Tibial nerve (tissue), 4 donors: ENCODE data around the gene ADGRG3. TPM values are rescaled to one million over a fixed set of nuclear protein-coding genes. Genes with fewer than 3 reads are reported as not detected.

ENCODE experiments used
- DNase-seq, 2 donors: peaks; one replicate each; pipeline ENCODE4 v3.0.0-alpha.2; 2019; ENCODE audit warnings: low spot score in 2 of 2
- H3K27ac ChIP-seq, 4 donors: fragments of 200-600 bp; sonication (generic) in 3 of 4; one replicate each; pipeline ENCODE4 v1.5.1; 2017 to 2019; ENCODE audit warnings: mild to moderate bottlenecking in 1 of 4
- H3K27me3 ChIP-seq, 2 donors: fragments of 200-600 bp; sonication (generic) in 1 of 2; one replicate each; pipeline versions ENCODE4 v1.5.1 to v1.6.0; 2017 to 2019
- H3K36me3 ChIP-seq, 3 donors: fragments of 200-600 bp; sonication (generic); one replicate each; pipeline ENCODE4 v1.5.1; 2018 to 2019
- H3K4me1 ChIP-seq, 4 donors: fragments of 200-600 bp; sonication (generic) in 3 of 4; one replicate each; pipeline ENCODE4 v1.5.1; 2017 to 2019
- H3K4me3 ChIP-seq, 4 donors: fragments of 200-600 bp; sonication (generic) in 3 of 4; one replicate each; pipeline ENCODE4 v1.5.1; 2017 to 2019; ENCODE audit warnings: mild to moderate bottlenecking in 1 of 4, moderate library complexity in 1 of 4
- H3K9me3 ChIP-seq, 4 donors: fragments of 200-600 bp; sonication (generic) in 3 of 4; one replicate each; pipeline ENCODE4 v1.5.1; 2017 to 2019
- CTCF ChIP-seq, 5 experiments: fragments of 200-600 bp in 3 of 5; fragments of 450-650 bp in 2 of 5; sonication (generic) in 3 of 5; IDR thresholded peaks; one replicate each; pipeline ENCODE4 v1.5.1; 2016 to 2019; ENCODE audit warnings: antibody characterized with exemption in 5 of 5, mild to moderate bottlenecking in 3 of 5, moderate library complexity in 2 of 5
- EP300 ChIP-seq, 2 donors: sonication (generic); formaldehyde crosslinking; IDR thresholded peaks; one replicate each; pipeline ENCODE4 v1.6.1; 2017; ENCODE audit warnings: antibody characterized with exemption in 2 of 2, mild to moderate bottlenecking in 1 of 2
- POLR2A ChIP-seq, 2 donors: fragments of 450-650 bp; IDR thresholded peaks; one replicate each; pipeline ENCODE4 v1.6.1; 2017; ENCODE audit warnings: antibody characterized with exemption in 2 of 2, mild to moderate bottlenecking in 2 of 2, moderate library complexity in 2 of 2
- WGBS, 2 donors: methylation state at CpG; one replicate each; pipeline ENCODE4 v1.1.5; 2018; 5-methylcytosine and 5-hydroxymethylcytosine counted together
- total RNA-seq, 4 donors: library from RNA; depleted of rRNA; stranded (reverse); fragments of >200 nt; gene quantifications; one replicate each; pipeline ENCODE4 v1.1.0, GENCODE V29; 2016

ADGRG3 gene
- total RNA-seq, 4 donors from 2014 or later: 0.21 to 1.8 (median 0.90) TPM; not detected in 1

- Histone ChIP-seq H3K9me3 (no peaks in the 10 kb centered on the region), H3K27ac (no peak overlapping the region), H3K36me3 (peaks cover 0 to 44% (median 0%) of the 10 kb centered on the region in 3 donors), H3K4me3 (no peak overlapping the region), H3K27me3 (no peaks in the 10 kb centered on the region), H3K4me1 (no peaks in the 10 kb centered on the region)
- WGBS, 2 donors: 73 to 77% methylated on average over 15 of the region's 15 CpGs
- DNase-seq: no peak
- TF ChIP-seq POLR2A (IDR thresholded peaks at IDR 0.05): no peak
- TF ChIP-seq CTCF (IDR thresholded peaks at IDR 0.05): no peak
- TF ChIP-seq EP300 (IDR thresholded peaks at IDR 0.05): no peak
These were observed 4.0 kb upstream of the ADGRG3 start for GRCh38 chr16:57663917-57664661.

- Histone ChIP-seq H3K27me3 (no peaks in the 10 kb centered on the region), H3K4me3 (no peak overlapping the region), H3K27ac (no peak overlapping the region), H3K36me3 (peaks cover 0 to 38% (median 0%) of the 10 kb centered on the region in 3 donors), H3K9me3 (no peaks in the 10 kb centered on the region), H3K4me1 (no peaks in the 10 kb centered on the region)
- 88% methylated on average over 6 of the region's 6 CpGs for WGBS, 2 donors
- DNase-seq: no peak
- TF ChIP-seq CTCF (IDR thresholded peaks at IDR 0.05) (no peak), EP300 (IDR thresholded peaks at IDR 0.05) (no peak), POLR2A (IDR thresholded peaks at IDR 0.05) (no peak)
These were observed 3.5 kb upstream of the ADGRG3 start for GRCh38 chr16:57664662-57665025.

- peaks cover 0 to 31% (median 0%) of the 10 kb centered on the region in 3 donors for H3K36me3 ChIP-seq
- TF ChIP-seq POLR2A (IDR thresholded peaks at IDR 0.05) (no peak), CTCF (IDR thresholded peaks at IDR 0.05) (no peak), EP300 (IDR thresholded peaks at IDR 0.05) (no peak)
- DNase-seq: no peak
- H3K4me3 ChIP-seq: no peak overlapping the region
- WGBS, 2 donors: 90 to 96% methylated on average over 3 to 4 of the region's 4 CpGs
- H3K27ac ChIP-seq: no peak overlapping the region
- H3K4me1 ChIP-seq: no peaks in the 10 kb centered on the region
- H3K9me3 ChIP-seq: no peaks in the 10 kb centered on the region
- H3K27me3 ChIP-seq: no peaks in the 10 kb centered on the region
These were observed 2.6 kb upstream of the ADGRG3 start for GRCh38 chr16:57665541-57665940.

- H3K4me3 ChIP-seq: no peak overlapping the region
- H3K9me3 ChIP-seq: no peaks in the 10 kb centered on the region
- no peaks in the 10 kb centered on the region for H3K4me1 ChIP-seq
- no peak for DNase-seq
- H3K27me3 ChIP-seq: no peaks in the 10 kb centered on the region
- 74 to 84% methylated on average over 9 to 10 of the region's 11 CpGs for WGBS, 2 donors
- TF ChIP-seq EP300 (IDR thresholded peaks at IDR 0.05): no peak
- TF ChIP-seq POLR2A (IDR thresholded peaks at IDR 0.05): no peak
- TF ChIP-seq CTCF (IDR thresholded peaks at IDR 0.05): no peak
- no peak overlapping the region for H3K27ac ChIP-seq
- peaks cover 0 to 22% (median 0%) of the 10 kb centered on the region in 3 donors for H3K36me3 ChIP-seq
These were observed 1.6 kb upstream of the ADGRG3 start for GRCh38 chr16:57666353-57667047.

GRCh38 chr16:57667048-57667525 lies 1.0 kb upstream of the ADGRG3 start:
- Histone ChIP-seq H3K4me1 (no peaks in the 10 kb centered on the region), H3K27me3 (no peaks in the 10 kb centered on the region), H3K36me3 (peaks cover 0 to 16% (median 0%) of the 10 kb centered on the region in 3 donors), H3K27ac (no peak overlapping the region), H3K4me3 (no peak overlapping the region), H3K9me3 (no peaks in the 10 kb centered on the region)
- 51 to 76% methylated on average over 3 to 5 of the region's 5 CpGs for WGBS, 2 donors
- DNase-seq: no peak
- TF ChIP-seq EP300 (IDR thresholded peaks at IDR 0.05): no peak
- TF ChIP-seq CTCF (IDR thresholded peaks at IDR 0.05): no peak
- TF ChIP-seq POLR2A (IDR thresholded peaks at IDR 0.05): no peak
